B cell (primary cell): ENCODE measurements around the gene TOM1L2. TPM values are rescaled to one million over a fixed set of nuclear protein-coding genes. Genes with fewer than 3 reads are reported as not detected.

Experiments used
- ATAC-seq: fragments of 200-7000 bp; cut with Tn5 transposase; one replicate; pipeline ENCODE4 v1.10.0; 2021; ENCODE audit warnings: low read depth, mild to moderate bottlenecking, moderate number of reproducible peaks, moderate library complexity
- CTCF ChIA-PET: fragments of 350-600 bp; sonication (Branson Sonifier 250); formaldehyde crosslinking; loops from one replicate; lab custom pipeline; 2021; ENCODE audit warnings: antibody characterized with exemption, inconsistent platforms; lab: Charles Lee
- POLR2A ChIA-PET: fragments of 350-600 bp; sonication (Branson Sonifier 250); formaldehyde crosslinking; loops from one replicate; lab custom pipeline; 2021; ENCODE audit warnings: antibody characterized with exemption; lab: Charles Lee
- DNase-seq: peaks from one replicate; pipeline ENCODE4 v3.0.0; 2013
- H2AFZ ChIP-seq: 2 replicates; pipeline ENCODE4 v1.6.1; 2012; ENCODE audit warnings: mild to moderate bottlenecking, low read depth, low read length; ENCODE audit not compliant: insufficient read depth, poor library complexity, severe bottlenecking
- H3K27ac ChIP-seq, 2 donors: 1 replicate in 1 of 2; 2 replicates in 1 of 2; pipeline ENCODE4 v1.5.1; 2012 to 2013; ENCODE audit warnings: low read length in 2 of 2, mild to moderate bottlenecking in 2 of 2, moderate library complexity in 1 of 2
- H3K27me3 ChIP-seq, 4 experiments: fragments of 200-600 bp in 1 of 4; sonication (generic) in 1 of 4; replicated peaks in 1 of 4; 1 replicate in 2 of 4; 2 replicates in 2 of 4; pipeline versions ENCODE4 v1.6.1 to v1.7.0; 2013 to 2016; ENCODE audit warnings: low read length in 3 of 4, mild to moderate bottlenecking in 2 of 4, mixed read lengths in 1 of 4, moderate library complexity in 1 of 4; ENCODE audit not compliant: insufficient read depth in 4 of 4, control insufficient read depth in 3 of 4; ENCODE audit errors: control extremely low read depth in 1 of 4
- H3K36me3 ChIP-seq, 2 experiments: replicated peaks in 1 of 2; 1 replicate in 1 of 2; 2 replicates in 1 of 2; pipeline versions ENCODE4 v1.6.1 to v1.7.1; 2013; ENCODE audit warnings: low read length in 1 of 2; ENCODE audit not compliant: insufficient read depth in 2 of 2, control insufficient read depth in 1 of 2; ENCODE audit errors: control extremely low read depth in 1 of 2, extremely low read depth in 1 of 2
- H3K4me1 ChIP-seq, 2 donors: fragments of 200-600 bp in 1 of 2; sonication (generic) in 1 of 2; 1 replicate in 1 of 2; 2 replicates in 1 of 2; pipeline versions ENCODE4 v1.5.1 to v1.6.1; 2013 to 2017; ENCODE audit warnings: low read length in 2 of 2; ENCODE audit not compliant: control insufficient read depth in 2 of 2, insufficient read depth in 2 of 2
- H3K4me2 ChIP-seq: replicated peaks from 2 replicates; pipeline ENCODE3; 2012; ENCODE audit warnings: mild to moderate bottlenecking, low read depth, low read length; ENCODE audit not compliant: poor library complexity, severe bottlenecking
- H3K4me3 ChIP-seq, 5 experiments: fragments of 200-600 bp in 1 of 5; sonication (generic) in 1 of 5; 1 replicate in 3 of 5; 2 replicates in 2 of 5; pipeline versions ENCODE4 v1.5.1 to v1.7.0; 2011 to 2016; ENCODE audit warnings: low read length in 4 of 5, mild to moderate bottlenecking in 4 of 5, low read depth in 2 of 5, control low read depth in 1 of 5, moderate library complexity in 1 of 5; ENCODE audit not compliant: insufficient read depth in 1 of 5; ENCODE audit errors: control extremely low read depth in 1 of 5, extremely low read depth in 1 of 5
- H3K79me2 ChIP-seq: fragments of 200-600 bp; sonication (generic); one replicate; pipeline ENCODE4 v1.6.0; 2016; ENCODE audit warnings: low read length; ENCODE audit not compliant: control insufficient read depth, insufficient read depth
- H3K9ac ChIP-seq: fragments of 200-600 bp; sonication (generic); 2 replicates; pipeline ENCODE4 v1.6.1; 2017; ENCODE audit warnings: mild to moderate bottlenecking, low read length, moderate library complexity
- H3K9me3 ChIP-seq, 3 donors: one replicate each; pipeline versions ENCODE4 v1.6.1 to v1.7.1; 2013; ENCODE audit warnings: low read length in 2 of 3; ENCODE audit not compliant: control insufficient read depth in 2 of 3, insufficient read depth in 1 of 3; ENCODE audit errors: control extremely low read depth in 1 of 3
- H4K20me1 ChIP-seq: 2 replicates; pipeline ENCODE4 v1.6.0; 2012; ENCODE audit warnings: mild to moderate bottlenecking, low read length; ENCODE audit not compliant: insufficient read depth, control insufficient read depth, poor library complexity, severe bottlenecking
- H3K27ac Mint-ChIP-seq: one replicate; pipeline ENCODE4 v1.8.0; 2021; ENCODE audit warnings: mixed read lengths
- H3K27me3 Mint-ChIP-seq: one replicate; pipeline ENCODE4 v1.8.0; 2021; ENCODE audit warnings: mixed read lengths
- H3K4me1 Mint-ChIP-seq: one replicate; pipeline ENCODE4 v1.8.0; 2021; ENCODE audit warnings: mixed read lengths
- H3K4me3 Mint-ChIP-seq: one replicate; pipeline ENCODE4 v1.8.0; 2021; ENCODE audit warnings: mixed read lengths
- H3K9me3 Mint-ChIP-seq: one replicate; pipeline ENCODE4 v1.8.0; 2022; ENCODE audit warnings: mixed read lengths; ENCODE audit not compliant: insufficient read depth
- EZH2 ChIP-seq: IDR thresholded peaks from 2 replicates; pipeline ENCODE4 v1.6.1; 2012; ENCODE audit warnings: borderline replicate concordance, low read depth, mild to moderate bottlenecking, moderate library complexity, low read length; ENCODE audit not compliant: insufficient read depth, poor library complexity, severe bottlenecking
- WGBS: methylation state at CpG from one replicate; pipeline ENCODE4 v1.1.5; 2013; ENCODE audit warnings: missing lambda C conversion rate; ENCODE audit not compliant: insufficient coverage; 5-methylcytosine and 5-hydroxymethylcytosine counted together
- intact Hi-C: fragments of 100-400 bp; cut with micrococcal nuclease; formaldehyde crosslinking; loops from one replicate; pipeline ENCODE4 v1.10.0; 2022
- polyA plus RNA-seq: library from polyadenylated mRNA; depleted of rRNA; stranded (reverse); fragments of >200 nt; gene quantifications from 2 replicates; pipeline ENCODE4 v1.2.3, GENCODE V29; 2012
- total RNA-seq, 2 donors: library from RNA; stranded (reverse); fragments of 120-200 nt in 1 of 2; gene quantifications; 1 replicate in 1 of 2; 2 replicates in 1 of 2; pipeline versions ENCODE4 v1.2.3 to v1.2.4, GENCODE V29; 2013 to 2022
- TF ChIP-seq, protein P1 (sequence below): fragments of 200-600 bp; IDR thresholded peaks from one replicate; pipeline ENCODE4 v1.8.0; 2022; ENCODE audit warnings: antibody characterized with exemption, mild to moderate bottlenecking

Gene TOM1L2
- total and polyA plus RNA-seq, 2 donors (not counting 1 experiment from before 2014, with no cell fraction given): 25.1 to 29.7 TPM

GRCh38 chr17:17813725-17814095, 158.5 kb downstream of the TOM1L2 start:
- peaks cover 14% of the 10 kb centered on the region for H4K20me1 ChIP-seq
- no peaks in the 10 kb centered on the region for H3K27me3 ChIP-seq
- Mint-ChIP-seq H3K9me3 (no peaks in the 10 kb centered on the region), H3K4me1 (peaks cover 7% of the 10 kb centered on the region), H3K27ac (no peak overlapping the region), H3K4me3 (no peak overlapping the region), H3K27me3 (no peaks in the 10 kb centered on the region)
- 98% methylated on average over 10 of the region's 16 CpGs for WGBS
- no peak overlapping the region for H3K9ac ChIP-seq
- intact Hi-C loops: no loop called here
- no peaks in the 10 kb centered on the region for H3K9me3 ChIP-seq
- DNase-seq (no peak), ATAC-seq (no peak)
- no peak overlapping the region for H3K4me3 ChIP-seq
- no peaks in the 10 kb centered on the region for H3K79me2 ChIP-seq
- TF ChIP-seq, protein P1, sequence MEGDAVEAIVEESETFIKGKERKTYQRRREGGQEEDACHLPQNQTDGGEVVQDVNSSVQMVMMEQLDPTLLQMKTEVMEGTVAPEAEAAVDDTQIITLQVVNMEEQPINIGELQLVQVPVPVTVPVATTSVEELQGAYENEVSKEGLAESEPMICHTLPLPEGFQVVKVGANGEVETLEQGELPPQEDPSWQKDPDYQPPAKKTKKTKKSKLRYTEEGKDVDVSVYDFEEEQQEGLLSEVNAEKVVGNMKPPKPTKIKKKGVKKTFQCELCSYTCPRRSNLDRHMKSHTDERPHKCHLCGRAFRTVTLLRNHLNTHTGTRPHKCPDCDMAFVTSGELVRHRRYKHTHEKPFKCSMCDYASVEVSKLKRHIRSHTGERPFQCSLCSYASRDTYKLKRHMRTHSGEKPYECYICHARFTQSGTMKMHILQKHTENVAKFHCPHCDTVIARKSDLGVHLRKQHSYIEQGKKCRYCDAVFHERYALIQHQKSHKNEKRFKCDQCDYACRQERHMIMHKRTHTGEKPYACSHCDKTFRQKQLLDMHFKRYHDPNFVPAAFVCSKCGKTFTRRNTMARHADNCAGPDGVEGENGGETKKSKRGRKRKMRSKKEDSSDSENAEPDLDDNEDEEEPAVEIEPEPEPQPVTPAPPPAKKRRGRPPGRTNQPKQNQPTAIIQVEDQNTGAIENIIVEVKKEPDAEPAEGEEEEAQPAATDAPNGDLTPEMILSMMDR: no peak
- TF ChIP-seq EZH2: no peak
- peaks cover 0 to 9% of the 10 kb centered on the region in 2 donors for H3K4me1 ChIP-seq
- CTCF ChIA-PET: interaction anchor here (1.0 to 6.4 kb wide), 12 partner anchors 8 to 222 kb away, joined by 3 to 109 read pairs (median 12); partner anchors contain the start of genes RAI1 and SREBF1
- H3K27ac ChIP-seq: no peak overlapping the region
- H3K36me3 ChIP-seq: peaks cover 0 to 30% of the 10 kb centered on the region in 2 experiments
- H2AFZ ChIP-seq: no peak overlapping the region
- POLR2A ChIA-PET: interaction anchor here (1.3 kb wide), 1 partner anchor 27 kb away, joined by 3 read pairs; no protein-coding TSS in a partner anchor
- no peak overlapping the region for H3K4me2 ChIP-seq

- Histone ChIP-seq H3K36me3 (peaks cover 0 to 26% of the 10 kb centered on the region in 2 experiments), H4K20me1 (peaks cover 14% of the 10 kb centered on the region), H3K4me3 (no peak overlapping the region), H2AFZ (no peak overlapping the region), H3K4me2 (no peak overlapping the region), H3K79me2 (no peaks in the 10 kb centered on the region), H3K4me1 (peaks cover 0 to 9% of the 10 kb centered on the region in 2 donors), H3K27me3 (no peaks in the 10 kb centered on the region), H3K9ac (no peak overlapping the region), H3K9me3 (no peaks in the 10 kb centered on the region), H3K27ac (no peak overlapping the region)
- WGBS: 96% methylated on average over 25 of the region's 25 CpGs
- CTCF ChIA-PET: interaction anchor here (0.7 to 6.4 kb wide), 25 partner anchors 8 to 222 kb away, joined by 3 to 109 read pairs (median 9); partner anchors contain the start of genes RAI1 and SREBF1
- H3K4me1 Mint-ChIP-seq: peaks cover 9% of the 10 kb centered on the region
- intact Hi-C loops: no loop called here
- H3K27me3 Mint-ChIP-seq: no peaks in the 10 kb centered on the region
- H3K9me3 Mint-ChIP-seq: no peaks in the 10 kb centered on the region
- no peak for ATAC-seq
- POLR2A ChIA-PET: interaction anchor here (0.7 to 1.3 kb wide), 2 partner anchors 28 to 175 kb away, joined by 3 read pairs; no protein-coding TSS in a partner anchor
- TF ChIP-seq EZH2: no peak
- TF ChIP-seq, protein P1: no peak
- H3K27ac Mint-ChIP-seq: no peak overlapping the region
- H3K4me3 Mint-ChIP-seq: no peak overlapping the region
- DNase-seq: peak; percentile 31
Observed at GRCh38 chr17:17813055-17813724, 159.0 kb downstream of the TOM1L2 start.
